ENCODE results near the gene FAM174C.

FAM174C gene

DNA sequence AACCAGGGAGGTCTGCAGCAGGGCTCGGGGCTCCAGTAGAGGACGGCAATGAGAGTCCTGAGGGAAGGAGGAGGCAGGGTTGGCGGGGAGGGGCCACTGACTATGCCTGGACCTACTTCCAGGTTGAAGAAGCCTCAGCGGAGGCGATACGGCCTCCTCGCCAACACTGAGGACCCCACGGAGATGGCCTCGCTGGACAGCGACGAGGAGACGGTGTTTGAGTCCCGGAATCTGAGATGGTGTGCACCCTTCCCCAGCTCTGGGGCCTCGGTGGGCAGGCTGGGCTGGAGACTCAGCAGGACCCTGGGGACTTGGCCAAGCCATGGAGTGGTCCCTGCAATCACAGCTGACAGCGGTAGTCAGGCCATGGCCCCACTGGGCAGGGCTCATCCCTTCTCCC is 1.7 kb downstream of the FAM174C start:
- TF ChIP-seq, protein P1, sequence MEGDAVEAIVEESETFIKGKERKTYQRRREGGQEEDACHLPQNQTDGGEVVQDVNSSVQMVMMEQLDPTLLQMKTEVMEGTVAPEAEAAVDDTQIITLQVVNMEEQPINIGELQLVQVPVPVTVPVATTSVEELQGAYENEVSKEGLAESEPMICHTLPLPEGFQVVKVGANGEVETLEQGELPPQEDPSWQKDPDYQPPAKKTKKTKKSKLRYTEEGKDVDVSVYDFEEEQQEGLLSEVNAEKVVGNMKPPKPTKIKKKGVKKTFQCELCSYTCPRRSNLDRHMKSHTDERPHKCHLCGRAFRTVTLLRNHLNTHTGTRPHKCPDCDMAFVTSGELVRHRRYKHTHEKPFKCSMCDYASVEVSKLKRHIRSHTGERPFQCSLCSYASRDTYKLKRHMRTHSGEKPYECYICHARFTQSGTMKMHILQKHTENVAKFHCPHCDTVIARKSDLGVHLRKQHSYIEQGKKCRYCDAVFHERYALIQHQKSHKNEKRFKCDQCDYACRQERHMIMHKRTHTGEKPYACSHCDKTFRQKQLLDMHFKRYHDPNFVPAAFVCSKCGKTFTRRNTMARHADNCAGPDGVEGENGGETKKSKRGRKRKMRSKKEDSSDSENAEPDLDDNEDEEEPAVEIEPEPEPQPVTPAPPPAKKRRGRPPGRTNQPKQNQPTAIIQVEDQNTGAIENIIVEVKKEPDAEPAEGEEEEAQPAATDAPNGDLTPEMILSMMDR (conservative IDR thresholded peaks at IDR 0.05): no peak
- peak overlapping the region; percentile 98 for H3K27ac ChIP-seq

DNA sequence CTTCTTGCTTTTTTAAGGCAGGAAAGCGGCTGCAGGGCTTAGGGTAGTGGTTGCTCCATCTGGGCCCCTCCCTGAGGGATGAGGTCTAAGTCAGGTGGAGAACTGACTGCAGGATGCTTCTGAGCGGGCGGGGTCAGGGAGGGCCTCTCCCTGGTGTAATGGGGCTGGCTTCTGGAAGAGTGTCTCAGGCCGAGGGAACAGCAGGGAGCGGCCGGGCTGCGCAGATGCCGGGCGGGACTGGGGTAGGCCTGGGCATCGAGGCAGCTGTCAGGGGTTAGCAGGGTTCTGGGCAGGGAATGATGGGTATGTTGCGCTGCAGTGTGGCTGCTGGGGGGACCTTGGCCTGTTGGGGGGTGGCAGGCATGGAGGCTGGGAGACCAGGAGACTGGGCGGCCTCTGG is 2.7 kb downstream of the FAM174C start:
- no peak overlapping the region for H3K27ac ChIP-seq
- TF ChIP-seq, protein P1 (conservative IDR thresholded peaks at IDR 0.05): no peak

DNA sequence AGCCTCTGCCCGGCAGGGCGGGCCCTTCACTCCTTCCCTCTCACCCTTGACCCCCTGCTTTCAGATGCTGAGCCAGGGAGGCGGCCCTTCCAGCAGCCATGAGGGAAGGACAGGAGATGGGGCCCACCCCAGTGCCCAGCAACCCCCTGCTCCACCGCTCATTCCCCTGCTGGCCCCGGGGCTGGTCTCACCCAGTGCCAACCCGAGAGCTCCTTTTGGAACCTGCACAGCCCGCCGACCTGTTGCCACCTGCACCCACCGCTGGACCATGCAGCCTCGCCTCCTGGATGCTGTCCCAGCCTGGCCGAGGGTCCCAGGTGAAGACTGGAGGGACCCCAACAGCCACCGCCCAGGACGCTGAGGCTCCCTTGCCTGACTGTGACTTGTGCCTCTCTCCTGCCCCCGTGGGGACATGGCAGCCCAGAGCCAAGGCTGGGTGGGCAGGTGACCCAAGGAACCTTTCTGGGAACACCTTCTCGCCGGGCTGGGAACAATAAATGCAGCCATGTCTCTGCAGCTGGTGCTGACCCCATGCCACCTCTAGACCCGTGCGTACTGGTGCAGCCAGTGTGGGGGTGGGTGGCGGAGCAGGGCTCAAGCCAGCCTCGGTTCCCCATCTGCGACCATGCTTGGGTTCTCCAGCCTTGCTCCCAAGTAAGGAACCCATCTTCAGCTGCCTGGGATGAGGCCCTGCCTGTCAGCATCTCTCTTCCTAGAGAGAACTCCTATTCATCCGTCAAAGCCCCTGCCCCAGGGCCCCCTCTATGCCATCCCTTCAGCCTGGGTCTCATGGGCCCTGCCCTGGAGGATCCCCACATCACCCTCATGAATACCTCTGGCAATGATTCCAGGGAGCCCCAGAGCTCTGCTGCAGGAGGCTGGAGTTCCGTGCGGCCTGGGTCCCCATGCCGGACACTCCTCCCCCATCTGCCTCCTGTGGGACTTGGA is 3.7 kb downstream of the FAM174C start:
- H3K27ac ChIP-seq: no peak overlapping the region
- TF ChIP-seq, protein P1 (conservative IDR thresholded peaks at IDR 0.05): no peak

DNA sequence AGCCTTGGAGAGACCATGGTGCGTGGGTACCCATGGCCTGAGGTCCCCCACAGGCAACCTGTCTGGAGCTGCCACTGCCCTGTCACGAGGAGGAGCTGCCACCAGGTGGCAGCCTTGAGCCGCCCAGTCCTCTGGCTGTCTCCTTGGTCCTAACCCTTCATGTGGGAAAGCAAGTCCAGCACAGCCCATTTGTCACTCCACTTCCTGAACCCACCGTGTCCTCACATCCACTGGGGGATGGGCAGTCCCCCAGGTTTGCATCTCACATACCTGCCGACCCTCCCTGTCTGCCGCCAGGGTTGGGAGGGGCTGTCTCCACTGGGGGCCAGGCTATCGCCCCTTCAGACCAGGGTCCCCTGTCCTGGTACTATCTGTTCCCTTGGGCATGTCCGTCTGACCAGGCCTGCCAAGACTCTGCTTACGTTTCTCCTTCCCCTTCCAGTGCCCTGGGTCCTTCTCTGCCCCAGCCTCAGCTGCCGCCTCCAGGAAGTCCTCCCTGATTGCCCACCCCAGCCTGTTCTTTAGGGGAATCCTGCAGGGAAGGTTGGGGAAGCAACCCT is 4.5 kb downstream of the FAM174C start:
- peak overlapping the region; percentile 30; the same call in 1 of the 2 replicates for H3K27ac ChIP-seq
- TF ChIP-seq, protein P1 (conservative IDR thresholded peaks at IDR 0.05): peak; percentile 96

DNA sequence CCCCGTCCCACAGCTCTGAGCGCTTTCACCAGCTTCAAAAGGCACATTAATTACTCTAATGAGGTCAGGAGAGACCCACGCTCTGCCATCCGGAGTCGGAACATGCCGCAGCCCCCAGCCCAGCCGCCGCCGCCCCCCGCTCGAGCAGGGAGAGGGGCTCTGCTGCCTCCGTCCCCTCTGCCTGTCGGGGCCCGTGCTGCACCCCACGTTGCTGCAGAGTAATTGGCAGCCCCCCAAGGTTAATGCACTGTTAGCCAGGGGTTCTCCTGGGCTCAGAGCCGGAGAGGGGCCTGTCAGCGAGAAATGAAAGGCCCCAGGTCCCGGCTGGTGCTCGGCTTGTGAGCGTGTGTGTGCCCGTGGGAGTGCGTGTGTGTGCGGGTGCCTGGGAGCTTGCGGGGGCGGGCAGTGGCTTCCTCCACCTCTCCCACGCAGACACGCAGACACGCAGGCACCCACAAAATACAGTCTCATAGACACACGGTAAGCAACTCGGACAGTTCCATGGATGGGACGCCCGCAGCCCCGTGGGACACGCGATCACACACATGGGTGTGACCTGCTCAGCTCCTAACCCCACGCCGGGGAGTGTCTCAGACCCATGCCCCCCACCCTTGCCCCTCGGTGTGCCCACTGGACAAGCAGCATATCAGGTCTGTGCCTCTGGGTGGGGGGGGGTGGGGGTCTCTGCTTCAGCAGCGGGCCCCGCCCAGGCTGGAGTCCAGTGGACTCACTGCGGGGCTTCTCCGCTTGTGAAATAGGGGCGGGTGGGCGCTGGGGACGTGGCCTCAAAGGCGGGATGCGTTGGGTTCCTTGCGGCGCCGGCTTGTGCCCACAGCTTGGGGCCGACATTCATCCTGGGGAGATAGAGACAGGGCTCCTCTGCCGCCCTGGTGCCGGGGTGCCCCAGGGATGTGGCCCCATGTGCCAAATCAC is 5.6 kb downstream of the FAM174C start:
- no peak overlapping the region; the same call in 1 of the 2 replicates for H3K27ac ChIP-seq
- TF ChIP-seq, protein P1 (conservative IDR thresholded peaks at IDR 0.05): no peak

DNA sequence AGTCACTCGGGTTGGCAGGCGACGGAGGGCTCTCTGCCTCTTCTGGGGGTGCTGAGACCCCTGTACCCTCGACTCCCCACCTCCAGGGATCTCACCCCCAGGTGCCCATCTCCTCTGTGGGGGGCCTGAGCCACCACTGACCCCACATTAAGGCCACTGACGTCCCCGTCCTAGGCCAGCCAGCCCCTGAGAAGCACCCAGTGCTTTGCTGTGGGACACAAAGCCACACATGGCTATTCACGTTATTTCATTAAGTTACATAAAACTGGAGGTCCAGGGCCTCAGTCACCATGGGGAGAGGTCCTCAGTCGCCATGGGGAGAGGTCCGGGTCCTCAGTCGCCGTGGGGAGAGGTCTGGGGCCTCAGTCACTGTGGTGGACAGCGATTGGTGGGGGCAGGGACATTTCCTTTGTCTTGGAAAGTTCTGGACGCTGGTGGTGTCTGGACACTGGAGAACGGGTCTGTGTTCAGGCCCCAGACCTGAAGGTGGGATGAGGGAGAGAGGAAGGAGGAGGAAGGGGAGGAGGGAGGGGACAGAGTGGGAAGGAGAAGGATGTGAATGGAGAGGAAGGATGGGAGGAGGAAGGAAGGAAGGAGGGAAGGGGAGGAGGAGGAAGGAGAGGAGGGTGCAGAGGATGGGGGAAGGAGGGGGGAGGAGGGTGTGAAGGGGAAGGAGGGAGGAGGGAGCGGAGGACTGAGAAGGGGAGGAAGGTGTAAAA is 6.4 kb downstream of the FAM174C start:
- TF ChIP-seq, protein P1 (conservative IDR thresholded peaks at IDR 0.05): no peak
- H3K27ac ChIP-seq: no peak overlapping the region
